HG02759 (cell line): ENCODE results near the gene AUTS2.

ENCODE experiments used
- ATAC-seq: cut with Tn5 transposase; IDR thresholded peaks from one replicate; pipeline ENCODE4 v1.9.1; 2021; ENCODE audit warnings: mild to moderate bottlenecking, moderate library complexity; ENCODE audit not compliant: unreplicated experiment

AUTS2 gene

GRCh38 chr7:70092314-70093204 is 494.3 kb downstream of the AUTS2 start:
- no peak for ATAC-seq

- ATAC-seq = no peak
These were observed 495.1 kb downstream of the AUTS2 start for GRCh38 chr7:70093205-70093904.

GRCh38 chr7:70094831-70095230 is 496.6 kb downstream of the AUTS2 start:
- ATAC-seq = no peak

GRCh38 chr7:70097645-70098044 is 499.4 kb downstream of the AUTS2 start:
- no peak for ATAC-seq

GRCh38 chr7:70098133-70098561 is 499.9 kb downstream of the AUTS2 start:
- no peak for ATAC-seq

- ATAC-seq = no peak
These were observed 500.8 kb downstream of the AUTS2 start for GRCh38 chr7:70098905-70099672.

- no peak for ATAC-seq
These were observed 506.0 kb downstream of the AUTS2 start for GRCh38 chr7:70104243-70104642.

GRCh38 chr7:70113078-70113477 is 514.8 kb downstream of the AUTS2 start:
- ATAC-seq = no peak

GRCh38 chr7:70113536-70113935 is 515.3 kb downstream of the AUTS2 start:
- no peak for ATAC-seq

GRCh38 chr7:70114806-70115205 is 516.5 kb downstream of the AUTS2 start:
- no peak for ATAC-seq

GRCh38 chr7:70116244-70116643 is 518.0 kb downstream of the AUTS2 start:
- no peak for ATAC-seq

- no peak for ATAC-seq
These were observed 518.6 kb downstream of the AUTS2 start for GRCh38 chr7:70116867-70117266.

- no peak for ATAC-seq
These were observed 522.6 kb downstream of the AUTS2 start for GRCh38 chr7:70120851-70121250.

- no peak for ATAC-seq
These were observed 533.5 kb downstream of the AUTS2 start for GRCh38 chr7:70131817-70132216.

GRCh38 chr7:70132226-70132851 is 534.1 kb downstream of the AUTS2 start:
- no peak for ATAC-seq

- ATAC-seq = no peak
These were observed 534.8 kb downstream of the AUTS2 start for GRCh38 chr7:70132852-70133690.

- ATAC-seq = no peak
These were observed 535.9 kb downstream of the AUTS2 start for GRCh38 chr7:70134029-70134770.

GRCh38 chr7:70135656-70136055 is 537.4 kb downstream of the AUTS2 start:
- no peak for ATAC-seq

- no peak for ATAC-seq
These were observed 538.9 kb downstream of the AUTS2 start for GRCh38 chr7:70137126-70137525.
